ENCODE data around the gene INPP4A. TPM values are rescaled to one million over a fixed set of nuclear protein-coding genes. Genes with fewer than 3 reads are reported as not detected.

Gene INPP4A
- total and polyA plus RNA-seq, 9 of the 15 experiments (the other 6 are each of a cell fraction or from before 2014, with no cell fraction given), result 1.8 to 15.7 (median 8.3) TPM

GRCh38 chr2:98560256-98560771 is 115.7 kb downstream of the INPP4A start (continued):
- TF ChIP-seq MGA (IDR thresholded peaks at IDR 0.05), result 0 out of 2 replicates have a peak, but pooled peaks have one; percentile 26
- TF ChIP-seq BRF2 (IDR thresholded peaks at IDR 0.05; ENCODE audit: borderline replicate concordance, insufficient read depth, insufficient read length), result no peak
- no peak for TF ChIP-seq HNRNPL (IDR thresholded peaks at IDR 0.05; ENCODE audit: low read depth, low read length)
- TF ChIP-seq POLR2AphosphoS5 (IDR thresholded peaks at IDR 0.05; ENCODE audit: control insufficient read depth, insufficient read depth, low read depth, low read length), result peak; percentile 32; the same call in 1 of the 2 replicates
- peak; percentile 31 for TF ChIP-seq TBP (optimal IDR thresholded peaks at IDR 0.05; ENCODE audit: low read depth, low read length)
- TF ChIP-seq POLR2A (conservative IDR thresholded peaks at IDR 0.05), result peak; percentile 63
- TF ChIP-seq PCBP1 (IDR thresholded peaks at IDR 0.05; ENCODE audit: low read depth, low read length, poor library complexity, severe bottlenecking), result no peak
- TF ChIP-seq HSF4 (CRISPR knock-in tag; IDR thresholded peaks at IDR 0.05; ENCODE audit: borderline replicate concordance), result no peak
- TF ChIP-seq HDAC1 (IDR thresholded peaks at IDR 0.05), result 0 out of 4 replicates have a peak, but pooled peaks of 1 of the 2 experiments have one; percentile 20
- peak; percentile 98 for TF ChIP-seq NFE2 (IDR thresholded peaks at IDR 0.05; ENCODE audit: low read depth)
- TF ChIP-seq SP1 (CRISPR knock-in tag; IDR thresholded peaks at IDR 0.05), result no peak
- TF ChIP-seq HMG20B (CRISPR knock-in tag; IDR thresholded peaks at IDR 0.05), result no peak
- no peak for TF ChIP-seq ZNF398 (CRISPR knock-in tag; IDR thresholded peaks at IDR 0.05)
